NCI-H2029 (cell line): ENCODE measurements around the gene FHL1.

Experiments used
- DNase-seq: peaks from one replicate; lab custom pipeline; 2025; lab: John Stamatoyannopoulos, UW

Gene FHL1

GRCh38 chrX:136258951-136259350 is 111.6 kb downstream of the FHL1 start:
- no peak for DNase-seq

- DNase-seq, result no peak
Measured at GRCh38 chrX:136259543-136259942, 112.2 kb downstream of the FHL1 start.

GRCh38 chrX:136260776-136261175 is 113.4 kb downstream of the FHL1 start:
- DNase-seq, result no peak
